Spleen (tissue), 7 donors: ENCODE data around the gene HECTD2.

Source experiments
- POLR2A ChIP-seq, 3 donors: fragments of 450-650 bp; IDR thresholded peaks; one replicate each; pipeline ENCODE4 v1.5.1; 2017; ENCODE audit warnings: antibody characterized with exemption in 3 of 3, mild to moderate bottlenecking in 1 of 3
- TF ChIP-seq, protein P1 (sequence below), 11 experiments: fragments of 200-600 bp in 7 of 11; fragments of 450-650 bp in 4 of 11; sonication (generic) in 4 of 11; IDR thresholded peaks in 8 of 11; conservative IDR thresholded peaks in 3 of 11; 1 replicate in 7 of 11; 2 replicates in 4 of 11; pipeline versions ENCODE4 v1.4.0 to v1.8.0; 2016 to 2021; ENCODE audit warnings: antibody characterized with exemption in 11 of 11, inconsistent platforms in 4 of 11, mild to moderate bottlenecking in 1 of 11
- donor health status: DM: no; HTN: no; CAD: no; lungs with moderate emphysema.
- donor health status: DM: no; HTN: no; CAD: no.
- donor health status: DM: no; HTN: no; CAD: no.

GRCh38 chr10:91444211-91445182 lies 34.4 kb downstream of the HECTD2 start:
- no peak for TF ChIP-seq POLR2A (IDR thresholded peaks at IDR 0.05)
- TF ChIP-seq, protein P1, sequence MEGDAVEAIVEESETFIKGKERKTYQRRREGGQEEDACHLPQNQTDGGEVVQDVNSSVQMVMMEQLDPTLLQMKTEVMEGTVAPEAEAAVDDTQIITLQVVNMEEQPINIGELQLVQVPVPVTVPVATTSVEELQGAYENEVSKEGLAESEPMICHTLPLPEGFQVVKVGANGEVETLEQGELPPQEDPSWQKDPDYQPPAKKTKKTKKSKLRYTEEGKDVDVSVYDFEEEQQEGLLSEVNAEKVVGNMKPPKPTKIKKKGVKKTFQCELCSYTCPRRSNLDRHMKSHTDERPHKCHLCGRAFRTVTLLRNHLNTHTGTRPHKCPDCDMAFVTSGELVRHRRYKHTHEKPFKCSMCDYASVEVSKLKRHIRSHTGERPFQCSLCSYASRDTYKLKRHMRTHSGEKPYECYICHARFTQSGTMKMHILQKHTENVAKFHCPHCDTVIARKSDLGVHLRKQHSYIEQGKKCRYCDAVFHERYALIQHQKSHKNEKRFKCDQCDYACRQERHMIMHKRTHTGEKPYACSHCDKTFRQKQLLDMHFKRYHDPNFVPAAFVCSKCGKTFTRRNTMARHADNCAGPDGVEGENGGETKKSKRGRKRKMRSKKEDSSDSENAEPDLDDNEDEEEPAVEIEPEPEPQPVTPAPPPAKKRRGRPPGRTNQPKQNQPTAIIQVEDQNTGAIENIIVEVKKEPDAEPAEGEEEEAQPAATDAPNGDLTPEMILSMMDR (IDR thresholded peaks at IDR 0.05 in 8 of 11, conservative IDR thresholded peaks at IDR 0.05 in 3 of 11): no peak
